NB4 (cell line): ENCODE data around the gene TLR5.

Source experiments
- DNase-seq: peaks from one replicate; pipeline ENCODE4 v3.0.0; 2010; ENCODE audit warnings: low read depth
- H3K4me3 ChIP-seq: one replicate; pipeline ENCODE4 v1.5.1; 2011; ENCODE audit warnings: mild to moderate bottlenecking, low read depth, low read length, moderate library complexity
- MAX ChIP-seq: IDR thresholded peaks from 2 replicates; pipeline ENCODE4 v1.6.1; 2011; ENCODE audit warnings: low read depth, low read length
- MYC ChIP-seq: IDR thresholded peaks from 2 replicates; pipeline ENCODE4 v1.6.1; 2011; ENCODE audit warnings: low read depth, low read length
- POLR2A ChIP-seq: IDR thresholded peaks from 2 replicates; pipeline ENCODE4 v1.6.1; 2011; ENCODE audit warnings: mild to moderate bottlenecking; ENCODE audit not compliant: insufficient read length; ENCODE audit errors: extremely low read depth
- TF ChIP-seq, protein P1 (sequence below): IDR thresholded peaks from one replicate; pipeline ENCODE4 v1.5.1; 2012; ENCODE audit warnings: low read depth, low read length

The TLR5 gene

GRCh38 chr1:223089250-223089649 is 53.8 kb downstream of the TLR5 start:
- no peak for DNase-seq
- H3K4me3 ChIP-seq, result no peak overlapping the region
- no peak for TF ChIP-seq MAX
- TF ChIP-seq POLR2A, result no peak
- TF ChIP-seq, protein P1, sequence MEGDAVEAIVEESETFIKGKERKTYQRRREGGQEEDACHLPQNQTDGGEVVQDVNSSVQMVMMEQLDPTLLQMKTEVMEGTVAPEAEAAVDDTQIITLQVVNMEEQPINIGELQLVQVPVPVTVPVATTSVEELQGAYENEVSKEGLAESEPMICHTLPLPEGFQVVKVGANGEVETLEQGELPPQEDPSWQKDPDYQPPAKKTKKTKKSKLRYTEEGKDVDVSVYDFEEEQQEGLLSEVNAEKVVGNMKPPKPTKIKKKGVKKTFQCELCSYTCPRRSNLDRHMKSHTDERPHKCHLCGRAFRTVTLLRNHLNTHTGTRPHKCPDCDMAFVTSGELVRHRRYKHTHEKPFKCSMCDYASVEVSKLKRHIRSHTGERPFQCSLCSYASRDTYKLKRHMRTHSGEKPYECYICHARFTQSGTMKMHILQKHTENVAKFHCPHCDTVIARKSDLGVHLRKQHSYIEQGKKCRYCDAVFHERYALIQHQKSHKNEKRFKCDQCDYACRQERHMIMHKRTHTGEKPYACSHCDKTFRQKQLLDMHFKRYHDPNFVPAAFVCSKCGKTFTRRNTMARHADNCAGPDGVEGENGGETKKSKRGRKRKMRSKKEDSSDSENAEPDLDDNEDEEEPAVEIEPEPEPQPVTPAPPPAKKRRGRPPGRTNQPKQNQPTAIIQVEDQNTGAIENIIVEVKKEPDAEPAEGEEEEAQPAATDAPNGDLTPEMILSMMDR, result no peak
- no peak for TF ChIP-seq MYC

DNA sequence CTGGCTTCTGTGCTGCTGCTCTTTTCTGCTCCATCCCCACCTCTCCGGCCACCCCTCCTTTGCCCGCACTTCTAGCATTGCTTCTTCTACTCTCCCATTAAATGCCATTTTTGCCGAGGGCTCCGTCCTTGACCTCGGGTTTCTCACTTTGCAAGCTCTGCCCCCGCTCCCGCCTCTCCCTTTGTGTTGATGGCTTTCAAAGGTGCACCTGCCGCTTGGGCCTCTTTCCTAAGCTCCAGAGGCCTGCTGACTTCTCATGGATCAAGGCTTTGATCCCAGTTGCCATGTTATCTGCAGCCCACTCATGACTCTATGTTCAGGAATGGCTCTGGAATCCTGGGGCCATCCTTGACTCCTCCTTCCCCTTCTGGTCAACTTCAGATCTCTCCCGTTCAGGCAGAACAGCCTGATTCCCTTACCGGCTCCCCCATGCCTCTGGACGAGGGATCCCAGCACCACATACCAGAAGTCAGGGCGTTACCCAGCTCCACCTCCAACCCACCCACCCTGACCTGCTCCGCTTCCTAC is 54.3 kb downstream of the TLR5 start:
- DNase-seq, result no peak
- H3K4me3 ChIP-seq, result no peak overlapping the region
- TF ChIP-seq MYC, result no peak
- TF ChIP-seq, protein P1, result no peak
- no peak for TF ChIP-seq POLR2A

DNA sequence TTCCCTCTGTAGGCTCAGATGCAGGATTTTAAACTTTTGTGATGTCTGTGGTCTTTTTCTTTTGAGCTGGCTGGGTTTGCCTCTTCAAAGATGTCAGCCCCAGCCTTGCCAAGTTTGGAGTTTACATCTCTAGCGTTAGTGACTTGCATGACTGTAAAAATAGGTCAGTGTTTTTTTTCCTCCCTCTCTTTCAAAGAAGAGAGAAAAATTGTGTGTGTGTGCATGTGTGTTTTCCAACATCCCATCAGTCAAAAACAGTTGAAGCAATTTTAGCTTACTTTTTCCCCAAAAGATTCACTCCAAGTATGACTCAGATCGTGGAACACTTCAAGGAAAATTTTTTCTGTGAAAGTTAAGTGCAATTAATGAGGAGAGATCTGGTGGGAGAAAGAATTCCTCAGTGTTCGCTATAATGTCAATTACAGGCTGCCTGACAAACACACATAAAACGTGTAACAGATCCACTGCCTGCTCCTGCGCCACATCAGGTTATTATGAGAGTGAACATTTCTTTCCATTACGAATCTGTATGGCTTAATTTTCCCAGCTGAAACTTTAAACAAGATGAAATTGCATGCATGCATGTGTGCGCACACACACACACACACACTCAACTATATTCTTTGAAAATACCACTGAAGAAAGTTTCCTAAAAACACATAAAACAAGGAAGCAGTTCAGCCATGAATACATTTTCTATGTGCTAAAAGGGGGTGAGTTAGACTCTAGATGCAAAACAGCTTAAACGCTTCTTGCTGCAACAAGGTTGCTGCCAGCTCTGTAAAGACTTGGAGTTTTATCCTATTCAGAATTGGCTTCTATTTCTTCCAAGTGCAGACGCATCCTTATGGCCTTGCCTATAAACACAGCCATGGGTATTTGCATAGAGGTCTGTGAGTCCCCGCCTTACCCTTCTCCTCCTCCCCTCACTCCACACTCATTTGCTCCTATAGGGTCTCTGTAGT is 55.5 kb downstream of the TLR5 start:
- TF ChIP-seq POLR2A, result no peak
- no peak for TF ChIP-seq MYC
- no peak for TF ChIP-seq MAX
- TF ChIP-seq, protein P1, result no peak
- DNase-seq, result no peak
- H3K4me3 ChIP-seq, result no peak overlapping the region

DNA sequence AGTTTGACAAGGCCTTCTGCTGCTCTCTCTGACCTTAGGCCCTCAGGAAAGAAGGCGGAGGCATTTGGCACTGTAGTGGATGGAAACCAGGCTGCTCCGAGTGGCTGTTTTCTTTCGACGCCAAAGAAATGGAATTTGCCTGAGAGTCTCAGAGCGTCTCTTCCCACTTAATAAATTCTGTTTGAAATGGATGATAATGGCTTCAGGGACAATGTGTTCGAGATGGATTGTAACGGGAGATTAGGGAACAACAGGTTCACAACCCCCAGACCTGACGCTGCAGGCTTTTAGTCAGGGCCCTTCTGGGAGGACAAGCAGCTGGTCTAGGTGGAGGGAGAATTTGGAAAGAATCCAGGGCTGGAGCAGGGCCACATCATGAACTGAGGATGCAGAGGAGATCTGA is 58.6 kb downstream of the TLR5 start:
- TF ChIP-seq MYC (no peak), MAX (no peak), POLR2A (no peak)
- TF ChIP-seq, protein P1, result no peak
- H3K4me3 ChIP-seq, result no peak overlapping the region
- DNase-seq, result no peak

- TF ChIP-seq POLR2A, result no peak
- TF ChIP-seq, protein P1, result no peak
- TF ChIP-seq MAX, result no peak
- no peak for TF ChIP-seq MYC
- no peak overlapping the region for H3K4me3 ChIP-seq
- no peak for DNase-seq
Measured at GRCh38 chr1:223083831-223084230, 59.2 kb downstream of the TLR5 start.
